SJSA1 (cell line): ENCODE data around the gene IRS1. TPM values are rescaled to one million over a fixed set of nuclear protein-coding genes. Genes with fewer than 3 reads are reported as not detected.
"Not testable (repeated sequence)": the region's sequence is repeated elsewhere in the genome, so short reads cannot be mapped to it uniquely, and the experiment has no call there.

Experiments used
- DNase-seq, 2 experiments: peaks; one replicate each; pipeline ENCODE4 v3.0.0-alpha.2; 2015 to 2020; ENCODE audit warnings: low spot score in 2 of 2, low read depth in 1 of 2
- H3K27ac ChIP-seq: fragments of 250-450 bp; sonication (Bioruptor Pico); 2 replicates; pipeline ENCODE4 v1.5.1; 2020; ENCODE audit warnings: mild to moderate bottlenecking, moderate library complexity
- H3K27me3 ChIP-seq: fragments of 250-450 bp; sonication (Bioruptor Pico); replicated peaks from 2 replicates; pipeline ENCODE4 v1.5.1; 2020; ENCODE audit warnings: mild to moderate bottlenecking, moderate library complexity
- H3K36me3 ChIP-seq: fragments of 250-450 bp; sonication (Bioruptor Pico); 2 replicates; pipeline ENCODE4 v1.5.1; 2020; ENCODE audit warnings: mild to moderate bottlenecking
- H3K4me1 ChIP-seq: fragments of 250-450 bp; sonication (Bioruptor Pico); replicated peaks from 2 replicates; pipeline ENCODE4 v1.6.1; 2021; ENCODE audit warnings: mild to moderate bottlenecking
- H3K4me3 ChIP-seq: fragments of 250-450 bp; sonication (Bioruptor Pico); 2 replicates; pipeline ENCODE4 v1.5.1; 2020; ENCODE audit warnings: mild to moderate bottlenecking
- H3K9me3 ChIP-seq: fragments of 250-450 bp; sonication (Bioruptor Pico); replicated peaks from 2 replicates; pipeline ENCODE4 v1.5.1; 2020; ENCODE audit warnings: mild to moderate bottlenecking
- total RNA-seq: library from RNA; depleted of rRNA; stranded (reverse); fragments of >200 nt; shearing (Covaris generic); gene quantifications from 2 replicates; pipeline ENCODE4 v1.2.3, GENCODE V29; 2014

IRS1 gene
- total RNA-seq, 1 experiment from 2014 or later, result 19.2 TPM

DNA sequence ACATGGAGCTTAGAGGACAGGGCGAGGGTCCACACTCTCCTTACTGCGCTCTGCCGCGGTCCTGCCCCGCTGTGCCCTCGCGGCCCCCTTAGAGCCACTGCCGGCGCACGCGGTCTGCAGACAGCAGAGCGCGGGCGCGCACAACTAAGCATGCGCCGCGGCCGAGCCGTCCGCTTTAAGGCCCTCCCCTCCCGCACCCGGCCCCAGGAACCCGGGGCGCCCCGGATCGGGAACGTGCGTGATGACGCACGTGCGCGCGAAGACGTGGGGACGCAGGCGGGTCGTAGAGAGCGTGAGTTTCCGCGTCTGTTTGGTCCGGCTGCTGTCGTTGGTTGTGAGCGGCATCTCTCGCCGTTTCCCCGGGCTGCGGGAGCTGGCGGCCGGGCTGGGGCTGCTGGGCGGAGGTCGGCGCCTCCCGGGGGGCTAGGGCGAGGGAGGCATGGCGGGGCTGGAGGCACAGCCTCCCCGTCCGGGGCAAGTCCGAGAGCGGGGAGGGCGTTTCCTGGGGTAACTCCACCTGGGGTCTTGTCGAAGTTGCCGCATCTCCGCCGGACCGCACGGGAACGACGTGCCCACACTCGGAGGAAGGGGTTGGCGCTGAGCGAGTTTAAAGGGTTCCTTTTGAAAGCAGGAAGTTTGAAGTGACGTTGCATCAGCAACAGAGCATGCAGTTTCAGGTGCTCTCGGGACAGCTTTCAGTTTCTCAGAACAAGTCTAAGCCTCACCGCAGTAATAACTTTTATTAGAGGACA, 36.4 kb upstream of the IRS1 start, which contains the start of gene RHBDD1:
Gene RHBDD1 (plus strand): TSS at position 259 of the 752 bp plus-strand sequence. CDS start 28,640 bp downstream, outside the sequence.
- Histone ChIP-seq H3K27me3 (no peaks in the 10 kb centered on the region), H3K4me1 (peaks cover 27% of the 10 kb centered on the region), H3K36me3 (peaks cover 11% of the 10 kb centered on the region), H3K27ac (peak within 1 kb of the TSS; percentile 85), H3K4me3 (peak within 1 kb of the TSS; percentile 78), H3K9me3 (peaks cover 3% of the 10 kb centered on the region; the same call in 1 of the 2 replicates)
- peak; percentile 92 to 94 for DNase-seq

DNA sequence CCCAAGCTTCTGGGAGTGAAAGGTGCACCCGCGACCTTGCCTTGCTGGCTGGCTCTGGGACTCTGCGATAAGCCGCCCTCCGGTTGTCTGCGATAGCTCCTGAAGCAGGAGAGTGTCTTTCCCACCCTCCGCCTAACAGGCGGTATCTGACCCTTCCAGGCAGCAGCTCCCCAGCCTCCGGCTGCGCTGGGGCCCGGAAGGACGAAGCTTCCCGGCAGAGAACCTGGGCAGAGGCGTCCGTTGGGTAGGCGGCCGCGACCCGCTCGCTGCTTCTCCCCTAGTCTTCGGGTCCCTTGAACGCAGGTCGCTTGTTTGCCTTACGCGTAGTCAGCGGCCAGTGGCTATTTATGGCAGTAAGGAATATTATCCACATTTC, 35.8 kb upstream of the IRS1 start:
- peaks cover 3% of the 10 kb centered on the region; the same call in 1 of the 2 replicates for H3K9me3 ChIP-seq
- H3K4me3 ChIP-seq, result peak overlapping the region; percentile 78
- peaks cover 11% of the 10 kb centered on the region for H3K36me3 ChIP-seq
- peaks cover 27% of the 10 kb centered on the region for H3K4me1 ChIP-seq
- H3K27me3 ChIP-seq, result no peaks in the 10 kb centered on the region
- H3K27ac ChIP-seq, result peak overlapping the region; percentile 85
- peak in 1 of 2 experiments; percentile 43 for DNase-seq

DNA sequence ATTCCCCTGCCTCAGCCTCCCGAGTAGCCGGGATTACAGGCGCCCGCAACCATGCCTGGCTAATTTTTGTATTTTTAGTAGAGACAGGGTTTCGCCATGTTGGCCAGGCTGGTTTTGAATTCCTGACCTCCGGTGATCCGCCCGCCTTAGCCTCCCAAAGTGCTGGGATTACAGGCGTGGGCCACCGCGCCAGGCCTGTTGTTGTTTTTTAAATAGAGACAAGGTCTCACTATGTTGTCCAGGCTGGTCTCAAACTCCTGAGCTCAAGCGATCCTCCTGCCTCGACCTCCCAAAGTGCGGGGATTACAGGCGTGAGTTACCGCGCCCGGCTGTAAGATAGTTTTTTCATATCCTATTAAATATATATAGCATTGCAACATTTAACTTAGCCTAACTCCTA, 35.3 kb upstream of the IRS1 start:
- peaks cover 11% of the 10 kb centered on the region for H3K36me3 ChIP-seq
- H3K9me3 ChIP-seq, DNase-seq, H3K27me3 ChIP-seq, H3K27ac ChIP-seq, H3K4me3 ChIP-seq: not testable (repeated sequence)
- H3K4me1 ChIP-seq, result peaks cover 27% of the 10 kb centered on the region

DNA sequence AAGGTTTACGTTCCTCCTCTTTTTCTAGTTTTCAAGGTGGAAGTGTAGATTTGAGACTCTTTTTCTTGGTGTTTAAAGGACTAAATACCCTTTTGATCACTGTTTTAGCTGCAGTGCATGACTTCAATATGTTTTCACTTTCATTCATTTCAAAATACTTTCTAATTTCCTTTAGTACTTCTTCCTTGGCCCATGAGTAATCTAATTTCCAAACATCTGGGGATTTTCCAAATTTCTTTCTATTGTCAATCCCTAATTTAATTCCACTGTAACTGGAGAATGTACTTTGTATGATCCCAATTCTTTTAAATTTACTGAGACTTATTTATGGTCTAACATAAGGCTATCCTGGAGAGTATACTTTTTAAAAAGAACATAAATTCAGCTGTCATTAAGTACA, 32.4 kb upstream of the IRS1 start:
- Histone ChIP-seq H3K4me1 (peaks cover 10% of the 10 kb centered on the region), H3K27me3 (no peaks in the 10 kb centered on the region), H3K27ac (no peak overlapping the region), H3K9me3 (peaks cover 3% of the 10 kb centered on the region; the same call in 1 of the 2 replicates), H3K4me3 (no peak overlapping the region), H3K36me3 (peaks cover 3% of the 10 kb centered on the region; the same call in 1 of the 2 replicates)
- no peak for DNase-seq

DNA sequence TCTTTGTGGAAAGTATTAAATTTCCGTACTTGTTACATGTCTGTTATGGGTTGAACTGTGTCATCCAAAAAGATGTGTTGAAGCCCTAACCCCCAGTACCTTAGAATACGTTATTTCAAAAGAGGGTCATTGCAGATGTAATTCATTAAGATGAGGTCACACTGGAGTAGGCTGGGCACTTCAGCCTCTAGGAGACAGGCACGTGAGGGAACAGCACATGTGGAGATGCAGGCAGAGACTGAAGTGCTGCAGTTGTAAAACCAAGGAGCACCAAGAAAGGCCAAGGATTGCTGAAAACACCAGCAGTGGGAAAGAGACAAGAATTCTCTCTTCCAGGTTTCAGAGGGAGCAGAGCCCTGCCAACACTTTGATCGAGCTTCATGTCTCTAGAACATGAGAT, 31.6 kb upstream of the IRS1 start:
- H3K27ac ChIP-seq, result no peak overlapping the region
- H3K4me1 ChIP-seq, result peaks cover 6% of the 10 kb centered on the region
- no peak overlapping the region for H3K4me3 ChIP-seq
- peaks cover 3% of the 10 kb centered on the region; the same call in 1 of the 2 replicates for H3K9me3 ChIP-seq
- DNase-seq, result no peak
- no peaks in the 10 kb centered on the region for H3K27me3 ChIP-seq
- H3K36me3 ChIP-seq, result peaks cover 3% of the 10 kb centered on the region; the same call in 1 of the 2 replicates

DNA sequence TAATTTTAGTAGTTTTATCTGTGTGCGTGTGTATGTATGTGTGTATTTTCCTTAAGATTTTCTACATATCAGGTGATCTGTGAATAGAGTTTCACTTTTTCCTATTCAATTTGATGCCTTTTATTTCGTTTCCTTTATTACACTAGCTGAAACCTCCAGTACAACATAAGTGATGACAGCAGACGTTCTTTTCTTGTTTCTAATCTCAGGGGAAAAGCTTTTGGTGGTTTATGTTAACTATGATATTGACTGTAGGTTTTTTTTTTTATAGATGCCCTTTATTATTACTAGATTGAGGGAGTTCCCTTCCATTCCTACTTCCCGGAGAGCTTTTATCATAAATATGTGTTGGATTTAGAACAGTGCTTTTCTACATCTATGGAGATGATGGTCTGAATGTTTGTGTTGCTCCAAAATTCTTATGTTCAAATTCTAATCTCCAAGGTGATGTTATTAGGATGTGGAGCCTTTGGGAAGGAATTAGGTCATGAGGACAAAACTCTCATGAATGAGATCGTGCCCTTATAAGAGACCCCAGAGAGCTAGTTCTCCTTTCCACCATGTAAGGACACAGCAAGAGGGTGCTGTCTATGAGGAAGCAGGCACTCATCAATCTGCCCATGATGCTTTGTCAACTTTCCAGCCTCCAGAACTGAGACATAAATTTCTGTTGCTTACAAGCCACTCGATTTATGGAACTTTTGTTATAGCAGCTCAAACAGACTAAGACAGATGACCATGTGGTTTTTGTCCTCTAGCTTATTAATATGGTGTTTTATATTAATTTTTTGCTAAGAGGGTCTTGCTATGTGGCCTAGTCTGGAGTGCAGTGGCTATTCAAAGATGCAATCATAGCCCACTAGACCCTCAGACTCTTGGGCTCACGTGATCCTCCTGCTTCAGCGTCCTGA, 30.4 kb upstream of the IRS1 start:
- H3K27me3 ChIP-seq, result no peaks in the 10 kb centered on the region
- H3K4me1 ChIP-seq, result no peaks in the 10 kb centered on the region
- no peaks in the 10 kb centered on the region for H3K36me3 ChIP-seq
- no peak overlapping the region for H3K27ac ChIP-seq
- no peak overlapping the region for H3K4me3 ChIP-seq
- H3K9me3 ChIP-seq, result no peaks in the 10 kb centered on the region
- no peak for DNase-seq

DNA sequence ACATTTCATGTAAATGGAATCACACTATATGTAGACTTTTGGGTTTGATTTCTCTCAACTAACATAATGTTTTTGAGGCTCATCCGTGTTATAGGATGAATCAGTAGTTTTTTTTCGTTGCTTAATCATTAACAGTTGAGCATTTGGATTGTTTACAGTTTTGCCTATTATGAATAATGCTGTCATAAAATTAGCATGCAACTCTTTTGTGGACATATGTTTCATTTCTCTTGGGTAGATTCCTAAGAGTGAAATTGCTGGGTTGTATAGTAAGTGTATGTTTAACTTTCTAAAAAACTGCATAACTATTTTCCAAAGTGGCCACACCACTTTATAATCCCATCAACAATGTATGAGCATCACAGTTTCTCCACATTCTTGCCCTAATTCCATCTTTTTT, 28.6 kb upstream of the IRS1 start:
- Histone ChIP-seq H3K36me3 (no peaks in the 10 kb centered on the region), H3K4me3 (no peak overlapping the region), H3K27ac (no peak overlapping the region), H3K9me3 (no peaks in the 10 kb centered on the region), H3K27me3 (no peaks in the 10 kb centered on the region), H3K4me1 (no peaks in the 10 kb centered on the region)
- DNase-seq, result no peak

DNA sequence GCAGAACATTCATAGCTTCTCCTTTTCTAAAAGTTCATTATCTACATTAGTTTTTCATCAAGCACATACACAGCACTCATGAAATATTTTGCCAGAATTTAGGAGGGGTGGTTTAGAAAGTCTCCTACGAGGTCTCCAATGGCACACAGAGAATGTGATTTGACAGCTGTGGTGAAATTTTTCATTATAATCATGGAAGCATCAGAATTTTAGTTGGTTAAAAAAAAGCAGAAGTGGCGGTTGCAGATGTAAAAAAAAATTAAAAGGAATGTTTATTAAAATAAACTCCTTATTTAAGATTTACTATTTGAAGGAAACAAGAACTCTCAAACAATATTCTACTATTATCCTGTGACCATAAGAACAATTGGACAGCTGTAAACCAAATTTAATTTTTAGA, 25.4 kb upstream of the IRS1 start:
- H3K4me3 ChIP-seq, result no peak overlapping the region
- no peaks in the 10 kb centered on the region for H3K36me3 ChIP-seq
- no peak overlapping the region for H3K27ac ChIP-seq
- no peaks in the 10 kb centered on the region for H3K27me3 ChIP-seq
- DNase-seq, result no peak
- no peaks in the 10 kb centered on the region for H3K9me3 ChIP-seq
- no peaks in the 10 kb centered on the region for H3K4me1 ChIP-seq

DNA sequence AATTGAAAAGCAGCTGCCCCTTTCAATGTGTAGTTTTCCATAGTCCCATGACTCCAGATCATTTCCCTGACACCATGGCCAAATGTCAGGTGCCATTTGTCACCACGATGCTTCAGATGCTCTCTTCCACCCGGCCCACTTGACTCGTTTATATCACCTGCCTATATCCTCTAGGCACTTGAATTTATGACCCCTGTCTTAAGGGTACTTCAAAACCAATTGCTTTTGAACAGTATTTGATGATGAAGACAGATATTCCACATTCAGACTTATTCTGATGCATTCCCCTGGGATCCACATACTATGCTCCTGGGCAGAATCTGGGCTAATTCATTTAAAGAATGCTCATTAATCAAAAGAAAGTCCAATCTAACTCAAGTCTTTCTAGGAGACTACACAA, 19.3 kb upstream of the IRS1 start:
- Histone ChIP-seq H3K4me1 (no peaks in the 10 kb centered on the region), H3K4me3 (no peak overlapping the region), H3K9me3 (no peaks in the 10 kb centered on the region), H3K27me3 (no peaks in the 10 kb centered on the region; the same call in 1 of the 2 replicates), H3K36me3 (no peaks in the 10 kb centered on the region; the same call in 1 of the 2 replicates), H3K27ac (no peak overlapping the region)
- no peak for DNase-seq

DNA sequence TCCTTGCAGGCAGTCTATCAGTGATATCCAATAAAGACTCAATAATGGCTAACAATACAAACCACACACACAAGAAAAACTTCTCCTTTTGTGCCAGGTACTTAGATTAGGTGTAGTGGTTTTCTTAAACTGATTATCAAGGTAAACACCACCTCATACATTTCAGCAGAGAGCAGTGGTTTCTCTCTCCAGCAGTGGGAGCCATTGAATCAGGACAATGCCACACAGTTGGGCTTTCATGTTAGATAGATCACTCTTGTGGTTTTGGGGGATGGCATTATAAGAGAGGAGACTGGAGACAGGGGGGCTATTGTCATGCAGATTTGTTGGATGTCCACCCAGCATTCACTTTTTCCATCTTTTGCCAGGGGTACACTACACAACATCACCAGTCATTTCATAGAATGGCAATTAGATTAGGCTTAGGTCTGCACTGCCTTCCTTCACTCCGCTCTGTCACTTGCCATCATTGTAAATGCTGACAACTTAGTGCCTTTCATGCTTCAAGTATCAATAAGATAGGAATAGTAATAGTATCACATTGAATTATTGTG, 13.6 kb upstream of the IRS1 start:
- no peaks in the 10 kb centered on the region; the same call in none of the 2 replicates for H3K36me3 ChIP-seq

DNA sequence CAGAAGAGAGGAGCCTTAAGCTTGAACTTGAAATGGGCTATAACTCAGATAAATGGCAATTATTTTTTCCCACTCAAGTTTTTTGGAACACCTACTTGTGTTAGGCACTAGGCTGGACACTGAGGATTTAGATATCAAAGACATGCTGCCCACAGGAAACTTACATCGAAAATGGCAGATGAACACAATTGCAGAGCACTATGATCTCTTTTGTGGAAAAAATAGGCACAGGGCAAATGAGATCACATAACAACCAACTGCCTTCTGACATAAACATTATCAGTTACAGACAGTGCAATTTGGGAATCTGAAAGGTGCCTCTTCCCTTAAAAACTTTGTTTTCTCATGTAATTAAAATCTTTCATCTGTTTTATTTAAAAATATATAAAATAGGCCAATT, 3.8 kb upstream of the IRS1 start:
- H3K9me3 ChIP-seq, result no peaks in the 10 kb centered on the region
- peaks cover 22% of the 10 kb centered on the region for H3K36me3 ChIP-seq
- H3K27ac ChIP-seq, result no peak overlapping the region
- H3K4me3 ChIP-seq, result no peak overlapping the region
- H3K27me3 ChIP-seq, result no peaks in the 10 kb centered on the region
- H3K4me1 ChIP-seq, result peaks cover 15% of the 10 kb centered on the region
- no peak for DNase-seq

More for the DNA sequence above, 13.6 kb upstream of the IRS1 start:
- Histone ChIP-seq H3K27me3 (no peaks in the 10 kb centered on the region; the same call in 1 of the 2 replicates), H3K4me3 (no peak overlapping the region), H3K27ac (no peak overlapping the region), H3K9me3 (no peaks in the 10 kb centered on the region), H3K4me1 (no peaks in the 10 kb centered on the region)
- no peak for DNase-seq

DNA sequence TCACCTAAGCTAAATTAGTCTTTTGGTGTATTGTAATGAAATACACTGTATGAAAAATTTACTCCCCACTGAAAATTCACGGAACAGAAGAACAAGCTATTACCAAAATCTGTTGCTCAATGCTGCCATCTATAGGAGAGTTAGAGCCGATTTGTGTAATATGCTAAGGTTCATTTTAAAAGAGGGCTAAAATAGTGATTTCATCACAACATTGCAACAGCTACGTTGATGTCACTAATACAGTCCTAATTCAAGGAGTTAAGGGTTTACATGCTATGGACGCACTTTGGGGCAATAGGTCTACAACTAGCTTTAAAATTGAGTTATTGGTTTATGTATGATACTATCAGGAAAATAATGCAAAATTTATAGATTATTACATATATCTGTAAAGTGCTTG, 3.0 kb upstream of the IRS1 start:
- Histone ChIP-seq H3K27me3 (no peaks in the 10 kb centered on the region), H3K27ac (no peak overlapping the region), H3K4me1 (peaks cover 22% of the 10 kb centered on the region), H3K9me3 (no peaks in the 10 kb centered on the region), H3K4me3 (no peak overlapping the region), H3K36me3 (peaks cover 30% of the 10 kb centered on the region)
- DNase-seq, result peak in 1 of 2 experiments; percentile 62

DNA sequence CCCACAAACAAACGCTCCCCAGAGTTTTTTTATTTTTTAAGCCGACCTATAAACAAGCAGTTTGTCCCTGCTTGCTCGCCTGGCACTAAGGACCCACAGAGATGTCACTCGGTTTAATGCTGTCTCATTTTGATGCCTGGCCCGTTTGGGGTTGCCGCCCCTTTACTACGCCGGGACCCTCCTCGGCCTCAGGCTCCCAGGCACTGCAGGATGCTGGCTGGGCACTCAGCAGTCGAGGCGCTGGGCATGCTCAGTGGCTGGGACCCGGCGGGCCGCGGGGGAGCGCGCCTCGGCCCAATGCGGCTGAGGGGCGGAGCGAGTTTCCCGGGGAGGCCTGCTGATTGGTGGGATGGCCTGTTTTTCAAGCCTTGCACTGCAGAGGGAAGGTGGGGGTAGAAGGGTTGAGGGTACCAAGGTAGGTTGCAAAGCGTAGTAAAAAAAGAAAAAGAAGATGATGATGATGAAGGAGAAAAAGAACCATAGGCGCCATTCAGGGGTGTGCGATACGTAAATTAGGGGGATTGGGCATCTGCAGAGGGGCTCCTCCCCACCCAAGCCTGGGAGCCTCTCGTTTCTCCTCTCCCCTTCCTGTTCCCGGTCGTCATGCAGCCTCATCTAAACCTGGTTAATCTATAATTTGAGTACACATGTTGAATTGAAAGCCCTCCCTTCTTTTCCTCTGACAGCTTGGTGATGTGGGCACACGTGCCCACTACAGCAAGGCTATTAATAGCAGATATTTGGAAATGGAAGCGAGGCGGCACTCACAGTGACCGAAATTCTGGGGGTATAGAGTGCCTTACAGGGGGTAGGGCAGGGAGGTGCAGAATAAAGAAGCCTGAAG, 1.5 kb upstream of the IRS1 start:
- H3K9me3 ChIP-seq, result no peaks in the 10 kb centered on the region
- no peaks in the 10 kb centered on the region for H3K27me3 ChIP-seq
- peaks cover 44% of the 10 kb centered on the region for H3K36me3 ChIP-seq
- no peak for DNase-seq
- H3K4me3 ChIP-seq, result no peak overlapping the region
- H3K27ac ChIP-seq, result no peak overlapping the region
- H3K4me1 ChIP-seq, result peaks cover 36% of the 10 kb centered on the region
